Activated naive CD4-positive, alpha-beta T cell treated with anti-CD3 and anti-CD28 coated beads, Interleukin-2, amount 50 U/mL, for 16 hours (primary cell): ENCODE results near the gene SETD6.
"Not testable (repeated sequence)": the region's sequence is repeated elsewhere in the genome, so short reads cannot be mapped to it uniquely, and the experiment has no call there.

ENCODE experiments used
- DNase-seq: peaks from one replicate; pipeline ENCODE4 v3.0.0-alpha.2; 2020

Gene SETD6

DNA sequence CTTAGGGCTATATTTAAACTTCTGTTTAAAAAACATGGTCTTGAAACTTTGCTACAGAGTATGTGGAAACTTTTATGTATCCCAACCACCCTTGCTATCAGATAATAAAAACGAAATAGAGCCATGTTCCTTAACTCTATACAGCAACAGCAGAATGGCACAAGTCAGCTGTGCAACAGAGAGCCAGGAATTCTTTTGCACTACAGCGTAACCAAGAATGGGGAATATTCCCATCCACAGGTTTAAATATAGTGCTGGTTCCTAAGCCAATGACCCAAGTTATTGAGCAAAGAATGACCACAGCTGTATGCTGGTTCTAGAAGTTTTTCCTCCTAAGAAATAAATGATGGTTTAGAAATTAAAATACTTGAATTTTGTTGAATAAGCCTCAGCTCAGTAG lies 33.1 kb downstream of the SETD6 start:
- DNase-seq = no peak

- no peak for DNase-seq
Observed at GRCh38 chr16:58551496-58551895, 36.2 kb downstream of the SETD6 start.

DNA sequence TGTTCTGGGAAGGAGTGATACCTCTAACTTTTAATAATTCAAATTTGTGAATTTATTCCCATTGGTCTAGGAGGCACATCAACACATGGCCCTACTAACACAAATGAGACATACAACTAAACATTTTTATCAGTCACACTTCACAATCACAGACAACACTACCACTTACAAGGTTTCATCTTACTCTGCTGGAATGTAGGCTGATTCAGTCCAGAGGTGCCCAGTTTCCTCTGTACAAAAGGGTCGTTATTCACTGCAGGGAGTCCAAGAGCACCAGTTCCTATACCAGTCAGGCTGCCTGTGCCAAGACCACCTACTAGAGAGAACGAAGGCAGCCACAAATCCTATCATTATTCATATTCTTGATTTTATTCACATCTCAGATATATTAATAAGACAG lies 41.4 kb downstream of the SETD6 start:
- DNase-seq = no peak

- no peak for DNase-seq
Observed at GRCh38 chr16:58563235-58563634, 47.9 kb downstream of the SETD6 start.

GRCh38 chr16:58563775-58564174 lies 48.5 kb downstream of the SETD6 start:
- no peak for DNase-seq

DNA sequence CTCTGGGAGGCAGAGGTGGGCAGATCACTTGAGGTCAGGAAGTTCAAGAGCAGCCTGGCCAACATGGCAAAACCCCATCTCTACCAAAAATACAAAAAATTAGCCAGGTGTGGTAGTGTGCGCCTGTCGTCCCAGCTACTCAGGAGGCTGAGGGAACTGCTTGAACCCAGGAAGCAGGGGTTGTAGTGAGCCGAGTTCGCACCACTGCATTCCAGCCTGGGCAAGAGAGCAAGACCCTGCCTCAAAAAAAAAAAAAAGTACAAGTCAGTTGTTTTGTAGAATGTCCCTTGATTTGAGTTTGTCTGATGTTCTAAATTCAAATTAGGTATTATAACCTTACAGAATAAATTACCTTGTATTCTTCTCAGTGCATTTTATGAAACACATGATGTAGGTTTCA lies 50.4 kb downstream of the SETD6 start:
- DNase-seq = not testable (repeated sequence)
